Karpas-422 (cell line): Measurements from ENCODE around the gene MED22. TPM values are rescaled to one million over a fixed set of nuclear protein-coding genes. Genes with fewer than 3 reads are reported as not detected.
"Not testable (repeated sequence)": the region's sequence is repeated elsewhere in the genome, so short reads cannot be mapped to it uniquely, and the experiment has no call there.

Experiments used
- DNase-seq: peaks from one replicate; pipeline ENCODE4 v3.0.0-alpha.2; 2015
- H2AFZ ChIP-seq: fragments of 200-600 bp; sonication (generic); 2 replicates; pipeline ENCODE4 v1.6.1; 2014; ENCODE audit warnings: antibody characterized with exemption, low read length, mixed read lengths
- H3K27ac ChIP-seq: fragments of 200-600 bp; sonication (generic); 2 replicates; pipeline ENCODE4 v1.5.1; 2014; ENCODE audit warnings: mild to moderate bottlenecking, low read length, moderate library complexity
- H3K27me3 ChIP-seq: fragments of 200-600 bp; sonication (generic); 2 replicates; pipeline ENCODE4 v1.6.1; 2014; ENCODE audit warnings: low read length, mixed read lengths
- H3K36me3 ChIP-seq: fragments of 200-600 bp; sonication (generic); 2 replicates; pipeline ENCODE4 v1.6.1; 2014; ENCODE audit warnings: low read length, mixed read lengths; ENCODE audit not compliant: insufficient read depth
- H3K4me1 ChIP-seq: fragments of 200-600 bp; sonication (generic); 2 replicates; pipeline ENCODE4 v1.6.1; 2014; ENCODE audit warnings: mild to moderate bottlenecking, low read length, mixed read lengths
- H3K4me2 ChIP-seq: fragments of 200-600 bp; sonication (generic); 2 replicates; pipeline ENCODE4 v1.6.1; 2014; ENCODE audit warnings: low read length, low read depth, mild to moderate bottlenecking; ENCODE audit not compliant: poor library complexity, severe bottlenecking
- H3K4me3 ChIP-seq: fragments of 200-600 bp; sonication (generic); 2 replicates; pipeline ENCODE4 v1.5.1; 2014; ENCODE audit warnings: mild to moderate bottlenecking, antibody characterized with exemption, low read length, mixed read lengths
- H3K79me2 ChIP-seq: fragments of 200-600 bp; sonication (generic); 2 replicates; pipeline ENCODE4 v1.6.1; 2014; ENCODE audit warnings: mild to moderate bottlenecking, low read length, mixed read lengths
- H3K9ac ChIP-seq: fragments of 200-600 bp; sonication (generic); 2 replicates; pipeline ENCODE4 v1.6.0; 2014; ENCODE audit warnings: low read length
- H3K9me2 ChIP-seq: fragments of 200-600 bp; sonication (generic), shearing (Covaris generic); replicated peaks from 2 replicates; pipeline ENCODE4 v1.6.0; 2014; ENCODE audit warnings: mild to moderate bottlenecking, low read length, moderate library complexity; ENCODE audit not compliant: insufficient read depth
- H3K9me3 ChIP-seq: fragments of 300-700, 200-600 bp; sonication (generic); 2 replicates; pipeline ENCODE4 v1.6.1; 2014; ENCODE audit warnings: low read length, mixed read lengths
- H4K20me1 ChIP-seq: fragments of 200-600 bp; sonication (generic); 2 replicates; pipeline ENCODE4 v1.6.1; 2014; ENCODE audit warnings: mild to moderate bottlenecking, antibody characterized with exemption, low read length, low read depth; ENCODE audit not compliant: insufficient read depth
- total RNA-seq: library from RNA; depleted of rRNA; stranded (reverse); fragments of >200 nt; shearing (Covaris generic); gene quantifications from 2 replicates; pipeline ENCODE4 v1.2.3, GENCODE V29; 2014; ENCODE audit warnings: low replicate concordance

The MED22 gene
- total RNA-seq, 1 experiment from 2014 or later = 13.6 TPM

GRCh38 chr9:133380734-133381133, 32.8 kb upstream of the MED22 start:
- Histone ChIP-seq H4K20me1 (no peaks in the 10 kb centered on the region), H3K9me2 (no peaks in the 10 kb centered on the region), H3K27me3 (peaks cover 8% of the 10 kb centered on the region; the same call in 1 of the 2 replicates), H3K36me3 (no peaks in the 10 kb centered on the region), H2AFZ (no peak overlapping the region), H3K4me1 (peaks cover 11% of the 10 kb centered on the region), H3K27ac (no peak overlapping the region), H3K4me2 (no peak overlapping the region), H3K9ac (no peak overlapping the region), H3K4me3 (no peak overlapping the region), H3K9me3 (peaks cover 4% of the 10 kb centered on the region; the same call in 1 of the 2 replicates), H3K79me2 (peaks cover under 1% of the 10 kb centered on the region; the same call in 1 of the 2 replicates)
- no peak for DNase-seq

GRCh38 chr9:133379153-133380086, 31.5 kb upstream of the MED22 start:
- peaks cover 16% of the 10 kb centered on the region for H3K4me1 ChIP-seq
- peaks cover 8% of the 10 kb centered on the region; the same call in 1 of the 2 replicates for H3K27me3 ChIP-seq
- H4K20me1 ChIP-seq = peaks cover 9% of the 10 kb centered on the region; the same call in 1 of the 2 replicates
- H3K9me3 ChIP-seq = peaks cover 4% of the 10 kb centered on the region; the same call in 1 of the 2 replicates
- no peaks in the 10 kb centered on the region for H3K9me2 ChIP-seq
- DNase-seq = no peak
- H3K4me3 ChIP-seq = no peak overlapping the region
- no peaks in the 10 kb centered on the region for H3K36me3 ChIP-seq
- H2AFZ ChIP-seq = no peak overlapping the region
- H3K9ac ChIP-seq = no peak overlapping the region
- H3K79me2 ChIP-seq = peaks cover 14% of the 10 kb centered on the region
- H3K4me2 ChIP-seq = no peak overlapping the region
- no peak overlapping the region for H3K27ac ChIP-seq

- H3K4me3 ChIP-seq = no peak overlapping the region
- peaks cover 22% of the 10 kb centered on the region for H3K4me1 ChIP-seq
- peaks cover 8% of the 10 kb centered on the region; the same call in 1 of the 2 replicates for H3K27me3 ChIP-seq
- H3K4me2 ChIP-seq = no peak overlapping the region
- no peak overlapping the region for H3K27ac ChIP-seq
- DNase-seq = no peak
- no peak overlapping the region for H2AFZ ChIP-seq
- H3K36me3 ChIP-seq = no peaks in the 10 kb centered on the region
- peaks cover 4% of the 10 kb centered on the region; the same call in 1 of the 2 replicates for H3K9me3 ChIP-seq
- peaks cover 23% of the 10 kb centered on the region for H3K79me2 ChIP-seq
- H3K9me2 ChIP-seq = no peaks in the 10 kb centered on the region
- no peak overlapping the region for H3K9ac ChIP-seq
- peaks cover 9% of the 10 kb centered on the region; the same call in 1 of the 2 replicates for H4K20me1 ChIP-seq
Measured at GRCh38 chr9:133378408-133378962, 30.6 kb upstream of the MED22 start.

- no peak overlapping the region for H3K27ac ChIP-seq
- DNase-seq = peak; percentile 64
- no peak overlapping the region for H3K4me3 ChIP-seq
- peaks cover 10% of the 10 kb centered on the region; the same call in 1 of the 2 replicates for H4K20me1 ChIP-seq
- H3K36me3 ChIP-seq = no peaks in the 10 kb centered on the region
- no peak overlapping the region for H2AFZ ChIP-seq
- peaks cover 8% of the 10 kb centered on the region; the same call in 1 of the 2 replicates for H3K27me3 ChIP-seq
- no peaks in the 10 kb centered on the region for H3K9me2 ChIP-seq
- H3K9ac ChIP-seq = no peak overlapping the region
- H3K4me1 ChIP-seq = peaks cover 22% of the 10 kb centered on the region
- H3K4me2 ChIP-seq = no peak overlapping the region
- peaks cover 30% of the 10 kb centered on the region for H3K79me2 ChIP-seq
- H3K9me3 ChIP-seq = peaks cover 2% of the 10 kb centered on the region; the same call in 1 of the 2 replicates
Measured at GRCh38 chr9:133377721-133378216, 29.8 kb upstream of the MED22 start.

- not testable (repeated sequence) for DNase-seq, H3K27me3 ChIP-seq, H2AFZ ChIP-seq, H3K9me2 ChIP-seq, H3K4me3 ChIP-seq, H3K27ac ChIP-seq, H3K4me2 ChIP-seq, H3K9ac ChIP-seq, H3K9me3 ChIP-seq, H3K36me3 ChIP-seq
- H4K20me1 ChIP-seq = peaks cover 12% of the 10 kb centered on the region; the same call in 1 of the 2 replicates
- H3K4me1 ChIP-seq = peaks cover 22% of the 10 kb centered on the region
- peaks cover 35% of the 10 kb centered on the region for H3K79me2 ChIP-seq
Measured at GRCh38 chr9:133377280-133377679, 29.3 kb upstream of the MED22 start.

GRCh38 chr9:133375724-133376654, 28.1 kb upstream of the MED22 start, which contains the start of the genes STKLD1 and SURF4:
Gene STKLD1 (plus strand): TSS chr9:133376366. CDS start chr9:133376474, 108 bp downstream.
Gene SURF4 (minus strand): TSS chr9:133376060. CDS start chr9:133375969, 91 bp downstream.
- Histone ChIP-seq H3K9me3 (no peaks in the 10 kb centered on the region), H3K36me3 (no peaks in the 10 kb centered on the region), H3K9me2 (no peaks in the 10 kb centered on the region), H3K4me3 (peak within 1 kb of the TSS; percentile 76), H3K9ac (peak within 1 kb of the TSS; percentile 91), H3K27ac (peak within 1 kb of the TSS; percentile 67), H3K4me1 (peaks cover 22% of the 10 kb centered on the region), H3K27me3 (peaks cover 8% of the 10 kb centered on the region; the same call in 1 of the 2 replicates), H4K20me1 (peaks cover 12% of the 10 kb centered on the region; the same call in 1 of the 2 replicates), H2AFZ (peak within 1 kb of the TSS; percentile 28; the same call in 1 of the 2 replicates), H3K79me2 (peaks cover 48% of the 10 kb centered on the region), H3K4me2 (peak within 1 kb of the TSS; percentile 74)
- peak; percentile 98 for DNase-seq

GRCh38 chr9:133375116-133375723, 27.3 kb upstream of the MED22 start:
- H3K4me1 ChIP-seq = peaks cover 22% of the 10 kb centered on the region

More at GRCh38 chr9:133375116-133375723, 27.3 kb upstream of the MED22 start:
- Histone ChIP-seq H3K27me3 (peaks cover 8% of the 10 kb centered on the region; the same call in 1 of the 2 replicates), H3K4me2 (peak overlapping the region; percentile 74), H3K27ac (peak overlapping the region; percentile 67), H3K9me2 (no peaks in the 10 kb centered on the region), H3K9ac (peak overlapping the region; percentile 91), H3K79me2 (peaks cover 56% of the 10 kb centered on the region), H3K9me3 (no peaks in the 10 kb centered on the region), H2AFZ (no peak overlapping the region), H4K20me1 (peaks cover 18% of the 10 kb centered on the region; the same call in 1 of the 2 replicates), H3K4me3 (peak overlapping the region; percentile 76), H3K36me3 (no peaks in the 10 kb centered on the region)
- DNase-seq = peak; percentile 68
